K562 (cell line): ENCODE data around the gene TPM4. TPM values are rescaled to one million over a fixed set of nuclear protein-coding genes. Genes with fewer than 3 reads are reported as not detected.
A peak's percentile ranks its signal among the peaks of the same experiment; 100 is the strongest.

Experiments
- E2F3 ChIP-seq: fragments of 250-450 bp; sonication (Bioruptor Pico); IDR thresholded peaks from 2 replicates; pipeline ENCODE4 v1.4.0; 2020; ENCODE audit warnings: mild to moderate bottlenecking
- ETV1 ChIP-seq: fragments of 450-650 bp; conservative IDR thresholded peaks from 2 replicates; pipeline ENCODE4 v1.6.1; 2016; ENCODE audit warnings: missing genetic modification characterization, control low read depth, low read depth, missing compliant biosample characterization
- KAT8 ChIP-seq: fragments of 450-650 bp; IDR thresholded peaks from 2 replicates; pipeline ENCODE4 v1.6.1; 2016; ENCODE audit warnings: low read depth, mild to moderate bottlenecking
- KHSRP ChIP-seq: fragments of 450-650 bp; IDR thresholded peaks from 2 replicates; pipeline ENCODE4 v1.6.1; 2017
- RBM14 ChIP-seq: fragments of 200-400 bp; formaldehyde crosslinking; IDR thresholded peaks from 2 replicates; pipeline ENCODE4 v1.6.1; 2018; ENCODE audit warnings: low read depth, mild to moderate bottlenecking, low read length, moderate library complexity, borderline replicate concordance; ENCODE audit not compliant: insufficient read depth
- SUPT5H ChIP-seq: fragments of 450-650 bp; IDR thresholded peaks from 2 replicates; pipeline ENCODE4 v1.6.1; 2016
- TCF7L2 ChIP-seq: fragments of 150-350 bp; IDR thresholded peaks from 2 replicates; pipeline ENCODE4 v1.6.1; 2016; ENCODE audit warnings: low read depth, mild to moderate bottlenecking, low read length, moderate library complexity
- XRCC5 ChIP-seq: fragments of 200-400 bp; formaldehyde crosslinking; IDR thresholded peaks from 2 replicates; pipeline ENCODE4 v1.6.1; 2017; ENCODE audit warnings: low read depth, mild to moderate bottlenecking, low read length
- ZNF121 ChIP-seq: sonication (generic); formaldehyde crosslinking; conservative IDR thresholded peaks from 2 replicates; pipeline ENCODE4 v1.8.0; 2022; ENCODE audit warnings: missing genetic modification reagents
- polyA plus RNA-seq, 8 experiments: library from polyadenylated mRNA; depleted of rRNA in 4 of 8; stranded (reverse) in 5 of 8; unstranded in 3 of 8; fragments of >200 nt; fragmentation: Nextera tagmentation in 2 of 8; fragmentation: Illumina TruSeq in 1 of 8; extraction: Ambion mirVana in 2 of 8; extraction: Trizol in 1 of 8; gene quantifications; 2 replicates each; pipeline versions ENCODE4 v1.2.1 to v1.2.3, GENCODE V29; 2011 to 2014; ENCODE audit warnings: inconsistent platforms in 1 of 8, missing spikeins in 1 of 8
- total RNA-seq, 7 experiments: library from RNA; depleted of rRNA in 6 of 7; stranded (reverse); fragments of >200 nt in 6 of 7; fragmentation: Illumina TruSeq in 2 of 7; extraction: Trizol in 2 of 7; gene quantifications; 2 replicates each; pipeline versions ENCODE4 v1.2.1 to v1.2.3, GENCODE V29; 2011 to 2021; ENCODE audit warnings: low replicate concordance in 1 of 7
- TF ChIP-seq, protein P1 (sequence below): fragments of 200-800 bp; sonication (Bioruptor generic); IDR thresholded peaks from 2 replicates; pipeline ENCODE4 v1.6.1; 2017; ENCODE audit warnings: missing genetic modification characterization, missing compliant biosample characterization
- TF ChIP-seq, protein P2 (sequence below): IDR thresholded peaks from 3 replicates; pipeline ENCODE4 v1.6.1; 2011; ENCODE audit warnings: borderline replicate concordance, mild to moderate bottlenecking; ENCODE audit not compliant: insufficient read length, insufficient read depth
- TF ChIP-seq, protein P3 (sequence below): fragments of 250-450 bp; sonication (Bioruptor Pico); IDR thresholded peaks from 2 replicates; pipeline ENCODE4 v1.4.0; 2020; ENCODE audit warnings: mild to moderate bottlenecking, moderate library complexity
- TF ChIP-seq, protein P4 (sequence below): sonication (generic); formaldehyde crosslinking; IDR thresholded peaks from 2 replicates; pipeline ENCODE4 v1.8.0; 2022; ENCODE audit warnings: mild to moderate bottlenecking, missing genetic modification reagents
- TF ChIP-seq, protein P5 (sequence below): fragments of 450-650 bp; IDR thresholded peaks from 2 replicates; pipeline ENCODE4 v1.6.1; 2016
- TF ChIP-seq, protein P6 (sequence below): fragments of 250-450 bp; sonication (Bioruptor Pico); IDR thresholded peaks from 2 replicates; pipeline ENCODE4 v1.4.0; 2020; ENCODE audit warnings: mild to moderate bottlenecking, moderate library complexity
- TF ChIP-seq, protein P7 (sequence below): IDR thresholded peaks from 2 replicates; pipeline ENCODE4 v1.6.1; 2014; ENCODE audit warnings: antibody characterized with exemption

Gene TPM4
- total and polyA plus RNA-seq, 9 of the 15 experiments (the other 6 are each of a cell fraction or from before 2014, with no cell fraction given) = 28.1 to 111 (median 77.4) TPM

DNA sequence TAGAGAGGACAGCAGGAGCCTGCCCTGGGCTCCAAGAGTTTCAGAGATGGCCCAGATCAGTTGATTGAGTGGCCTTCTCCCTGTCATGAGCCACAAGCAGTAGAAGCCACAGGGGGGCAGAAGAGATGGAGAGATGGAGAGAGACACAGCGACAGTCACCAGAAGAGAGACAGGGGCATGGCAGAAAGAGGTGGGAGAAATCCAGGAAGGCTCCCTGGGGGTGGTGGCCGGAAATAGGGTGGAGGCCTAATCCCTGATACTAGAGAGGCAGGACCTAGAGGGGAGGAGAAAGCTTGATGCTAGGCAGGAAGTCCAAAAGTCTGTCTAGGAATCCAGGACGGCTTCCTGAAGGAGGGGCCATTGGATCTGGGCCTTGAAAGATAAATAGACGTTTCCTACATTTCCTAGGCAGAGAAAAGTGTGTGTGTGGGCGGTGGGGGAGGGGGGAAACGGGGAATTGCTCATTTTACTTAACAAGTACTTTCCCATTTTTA lies 9.6 kb upstream of the TPM4 start (continued):
- TF ChIP-seq, protein P1, sequence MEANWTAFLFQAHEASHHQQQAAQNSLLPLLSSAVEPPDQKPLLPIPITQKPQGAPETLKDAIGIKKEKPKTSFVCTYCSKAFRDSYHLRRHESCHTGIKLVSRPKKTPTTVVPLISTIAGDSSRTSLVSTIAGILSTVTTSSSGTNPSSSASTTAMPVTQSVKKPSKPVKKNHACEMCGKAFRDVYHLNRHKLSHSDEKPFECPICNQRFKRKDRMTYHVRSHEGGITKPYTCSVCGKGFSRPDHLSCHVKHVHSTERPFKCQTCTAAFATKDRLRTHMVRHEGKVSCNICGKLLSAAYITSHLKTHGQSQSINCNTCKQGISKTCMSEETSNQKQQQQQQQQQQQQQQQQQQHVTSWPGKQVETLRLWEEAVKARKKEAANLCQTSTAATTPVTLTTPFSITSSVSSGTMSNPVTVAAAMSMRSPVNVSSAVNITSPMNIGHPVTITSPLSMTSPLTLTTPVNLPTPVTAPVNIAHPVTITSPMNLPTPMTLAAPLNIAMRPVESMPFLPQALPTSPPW (CRISPR knock-in tag) = 0 out of 2 replicates have a peak, but pooled peaks have one; percentile 11
- TF ChIP-seq ETV1 (tag) (peak; percentile 94), TCF7L2 (no peak), KAT8 (no peak), ZNF121 (CRISPR knock-in tag) (0 out of 2 replicates have a peak, but pooled peaks have one; percentile 7), KHSRP (no peak), XRCC5 (no peak), SUPT5H (no peak), RBM14 (no peak), E2F3 (CRISPR knock-in tag) (no peak)
- TF ChIP-seq, protein P2, sequence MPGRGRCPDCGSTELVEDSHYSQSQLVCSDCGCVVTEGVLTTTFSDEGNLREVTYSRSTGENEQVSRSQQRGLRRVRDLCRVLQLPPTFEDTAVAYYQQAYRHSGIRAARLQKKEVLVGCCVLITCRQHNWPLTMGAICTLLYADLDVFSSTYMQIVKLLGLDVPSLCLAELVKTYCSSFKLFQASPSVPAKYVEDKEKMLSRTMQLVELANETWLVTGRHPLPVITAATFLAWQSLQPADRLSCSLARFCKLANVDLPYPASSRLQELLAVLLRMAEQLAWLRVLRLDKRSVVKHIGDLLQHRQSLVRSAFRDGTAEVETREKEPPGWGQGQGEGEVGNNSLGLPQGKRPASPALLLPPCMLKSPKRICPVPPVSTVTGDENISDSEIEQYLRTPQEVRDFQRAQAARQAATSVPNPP = no peak
- TF ChIP-seq, protein P3, sequence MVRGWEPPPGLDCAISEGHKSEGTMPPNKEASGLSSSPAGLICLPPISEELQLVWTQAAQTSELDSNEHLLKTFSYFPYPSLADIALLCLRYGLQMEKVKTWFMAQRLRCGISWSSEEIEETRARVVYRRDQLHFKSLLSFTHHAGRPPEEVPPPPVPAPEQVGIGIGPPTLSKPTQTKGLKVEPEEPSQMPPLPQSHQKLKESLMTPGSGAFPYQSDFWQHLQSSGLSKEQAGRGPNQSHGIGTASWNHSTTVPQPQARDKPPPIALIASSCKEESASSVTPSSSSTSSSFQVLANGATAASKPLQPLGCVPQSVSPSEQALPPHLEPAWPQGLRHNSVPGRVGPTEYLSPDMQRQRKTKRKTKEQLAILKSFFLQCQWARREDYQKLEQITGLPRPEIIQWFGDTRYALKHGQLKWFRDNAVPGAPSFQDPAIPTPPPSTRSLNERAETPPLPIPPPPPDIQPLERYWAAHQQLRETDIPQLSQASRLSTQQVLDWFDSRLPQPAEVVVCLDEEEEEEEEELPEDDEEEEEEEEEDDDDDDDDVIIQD = no peak
- TF ChIP-seq, protein P4, sequence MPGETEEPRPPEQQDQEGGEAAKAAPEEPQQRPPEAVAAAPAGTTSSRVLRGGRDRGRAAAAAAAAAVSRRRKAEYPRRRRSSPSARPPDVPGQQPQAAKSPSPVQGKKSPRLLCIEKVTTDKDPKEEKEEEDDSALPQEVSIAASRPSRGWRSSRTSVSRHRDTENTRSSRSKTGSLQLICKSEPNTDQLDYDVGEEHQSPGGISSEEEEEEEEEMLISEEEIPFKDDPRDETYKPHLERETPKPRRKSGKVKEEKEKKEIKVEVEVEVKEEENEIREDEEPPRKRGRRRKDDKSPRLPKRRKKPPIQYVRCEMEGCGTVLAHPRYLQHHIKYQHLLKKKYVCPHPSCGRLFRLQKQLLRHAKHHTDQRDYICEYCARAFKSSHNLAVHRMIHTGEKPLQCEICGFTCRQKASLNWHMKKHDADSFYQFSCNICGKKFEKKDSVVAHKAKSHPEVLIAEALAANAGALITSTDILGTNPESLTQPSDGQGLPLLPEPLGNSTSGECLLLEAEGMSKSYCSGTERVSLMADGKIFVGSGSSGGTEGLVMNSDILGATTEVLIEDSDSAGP (CRISPR knock-in tag) = no peak
- TF ChIP-seq, protein P5, sequence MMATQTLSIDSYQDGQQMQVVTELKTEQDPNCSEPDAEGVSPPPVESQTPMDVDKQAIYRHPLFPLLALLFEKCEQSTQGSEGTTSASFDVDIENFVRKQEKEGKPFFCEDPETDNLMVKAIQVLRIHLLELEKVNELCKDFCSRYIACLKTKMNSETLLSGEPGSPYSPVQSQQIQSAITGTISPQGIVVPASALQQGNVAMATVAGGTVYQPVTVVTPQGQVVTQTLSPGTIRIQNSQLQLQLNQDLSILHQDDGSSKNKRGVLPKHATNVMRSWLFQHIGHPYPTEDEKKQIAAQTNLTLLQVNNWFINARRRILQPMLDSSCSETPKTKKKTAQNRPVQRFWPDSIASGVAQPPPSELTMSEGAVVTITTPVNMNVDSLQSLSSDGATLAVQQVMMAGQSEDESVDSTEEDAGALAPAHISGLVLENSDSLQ = peak; percentile 83
- TF ChIP-seq, protein P6, sequence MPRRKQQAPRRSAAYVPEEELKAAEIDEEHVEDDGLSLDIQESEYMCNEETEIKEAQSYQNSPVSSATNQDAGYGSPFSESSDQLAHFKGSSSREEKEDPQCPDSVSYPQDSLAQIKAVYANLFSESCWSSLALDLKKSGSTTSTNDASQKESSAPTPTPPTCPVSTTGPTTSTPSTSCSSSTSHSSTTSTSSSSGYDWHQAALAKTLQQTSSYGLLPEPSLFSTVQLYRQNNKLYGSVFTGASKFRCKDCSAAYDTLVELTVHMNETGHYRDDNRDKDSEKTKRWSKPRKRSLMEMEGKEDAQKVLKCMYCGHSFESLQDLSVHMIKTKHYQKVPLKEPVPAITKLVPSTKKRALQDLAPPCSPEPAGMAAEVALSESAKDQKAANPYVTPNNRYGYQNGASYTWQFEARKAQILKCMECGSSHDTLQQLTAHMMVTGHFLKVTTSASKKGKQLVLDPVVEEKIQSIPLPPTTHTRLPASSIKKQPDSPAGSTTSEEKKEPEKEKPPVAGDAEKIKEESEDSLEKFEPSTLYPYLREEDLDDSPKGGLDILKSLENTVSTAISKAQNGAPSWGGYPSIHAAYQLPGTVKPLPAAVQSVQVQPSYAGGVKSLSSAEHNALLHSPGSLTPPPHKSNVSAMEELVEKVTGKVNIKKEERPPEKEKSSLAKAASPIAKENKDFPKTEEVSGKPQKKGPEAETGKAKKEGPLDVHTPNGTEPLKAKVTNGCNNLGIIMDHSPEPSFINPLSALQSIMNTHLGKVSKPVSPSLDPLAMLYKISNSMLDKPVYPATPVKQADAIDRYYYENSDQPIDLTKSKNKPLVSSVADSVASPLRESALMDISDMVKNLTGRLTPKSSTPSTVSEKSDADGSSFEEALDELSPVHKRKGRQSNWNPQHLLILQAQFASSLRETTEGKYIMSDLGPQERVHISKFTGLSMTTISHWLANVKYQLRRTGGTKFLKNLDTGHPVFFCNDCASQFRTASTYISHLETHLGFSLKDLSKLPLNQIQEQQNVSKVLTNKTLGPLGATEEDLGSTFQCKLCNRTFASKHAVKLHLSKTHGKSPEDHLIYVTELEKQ (CRISPR knock-in tag) = no peak
- TF ChIP-seq, protein P7, sequence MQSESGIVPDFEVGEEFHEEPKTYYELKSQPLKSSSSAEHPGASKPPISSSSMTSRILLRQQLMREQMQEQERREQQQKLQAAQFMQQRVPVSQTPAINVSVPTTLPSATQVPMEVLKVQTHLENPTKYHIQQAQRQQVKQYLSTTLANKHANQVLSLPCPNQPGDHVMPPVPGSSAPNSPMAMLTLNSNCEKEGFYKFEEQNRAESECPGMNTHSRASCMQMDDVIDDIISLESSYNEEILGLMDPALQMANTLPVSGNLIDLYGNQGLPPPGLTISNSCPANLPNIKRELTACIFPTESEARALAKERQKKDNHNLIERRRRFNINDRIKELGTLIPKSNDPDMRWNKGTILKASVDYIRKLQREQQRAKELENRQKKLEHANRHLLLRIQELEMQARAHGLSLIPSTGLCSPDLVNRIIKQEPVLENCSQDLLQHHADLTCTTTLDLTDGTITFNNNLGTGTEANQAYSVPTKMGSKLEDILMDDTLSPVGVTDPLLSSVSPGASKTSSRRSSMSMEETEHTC = no peak
